Type B pancreatic cell (in vitro differentiated cells): ENCODE data around the gene TEX19. TPM values are rescaled to one million over a fixed set of nuclear protein-coding genes. Genes with fewer than 3 reads are reported as not detected.

ENCODE experiments used
- DNase-seq: peaks from one replicate; pipeline ENCODE4 v3.0.0; 2021; ENCODE audit warnings: mixed read lengths; ENCODE audit not compliant: unreplicated experiment; ENCODE audit errors: extremely low spot score
- H3K27ac Mint-ChIP-seq: 2 replicates; pipeline ENCODE4 v1.8.0; 2021; ENCODE audit warnings: mild to moderate bottlenecking, mixed read lengths
- H3K27me3 Mint-ChIP-seq: 2 replicates; pipeline ENCODE4 v1.8.0; 2021; ENCODE audit warnings: mixed read lengths
- H3K36me3 Mint-ChIP-seq: 2 replicates; pipeline ENCODE4 v1.8.0; 2021; ENCODE audit warnings: mixed read lengths
- H3K4me1 Mint-ChIP-seq: one replicate; pipeline ENCODE4 v1.8.0; 2021; ENCODE audit warnings: mixed read lengths; ENCODE audit not compliant: unreplicated experiment
- H3K4me3 Mint-ChIP-seq: 2 replicates; pipeline ENCODE4 v1.8.0; 2021; ENCODE audit warnings: mild to moderate bottlenecking, mixed read lengths
- H3K9me3 Mint-ChIP-seq: 2 replicates; pipeline ENCODE4 v1.8.0; 2021; ENCODE audit warnings: mixed read lengths
- total RNA-seq: library from RNA; stranded (reverse); gene quantifications from 2 replicates; pipeline ENCODE4 v1.2.1, GENCODE V29; 2021; ENCODE audit warnings: low replicate concordance
- TF ChIP-seq, protein P1 (sequence below): fragments of 200-600 bp; sonication (generic); conservative IDR thresholded peaks from 2 replicates; pipeline ENCODE4 v1.5.0; 2021; ENCODE audit warnings: antibody characterized with exemption, mild to moderate bottlenecking

TEX19 gene
- total RNA-seq, 1 donor from 2014 or later = 0.14 TPM

DNA sequence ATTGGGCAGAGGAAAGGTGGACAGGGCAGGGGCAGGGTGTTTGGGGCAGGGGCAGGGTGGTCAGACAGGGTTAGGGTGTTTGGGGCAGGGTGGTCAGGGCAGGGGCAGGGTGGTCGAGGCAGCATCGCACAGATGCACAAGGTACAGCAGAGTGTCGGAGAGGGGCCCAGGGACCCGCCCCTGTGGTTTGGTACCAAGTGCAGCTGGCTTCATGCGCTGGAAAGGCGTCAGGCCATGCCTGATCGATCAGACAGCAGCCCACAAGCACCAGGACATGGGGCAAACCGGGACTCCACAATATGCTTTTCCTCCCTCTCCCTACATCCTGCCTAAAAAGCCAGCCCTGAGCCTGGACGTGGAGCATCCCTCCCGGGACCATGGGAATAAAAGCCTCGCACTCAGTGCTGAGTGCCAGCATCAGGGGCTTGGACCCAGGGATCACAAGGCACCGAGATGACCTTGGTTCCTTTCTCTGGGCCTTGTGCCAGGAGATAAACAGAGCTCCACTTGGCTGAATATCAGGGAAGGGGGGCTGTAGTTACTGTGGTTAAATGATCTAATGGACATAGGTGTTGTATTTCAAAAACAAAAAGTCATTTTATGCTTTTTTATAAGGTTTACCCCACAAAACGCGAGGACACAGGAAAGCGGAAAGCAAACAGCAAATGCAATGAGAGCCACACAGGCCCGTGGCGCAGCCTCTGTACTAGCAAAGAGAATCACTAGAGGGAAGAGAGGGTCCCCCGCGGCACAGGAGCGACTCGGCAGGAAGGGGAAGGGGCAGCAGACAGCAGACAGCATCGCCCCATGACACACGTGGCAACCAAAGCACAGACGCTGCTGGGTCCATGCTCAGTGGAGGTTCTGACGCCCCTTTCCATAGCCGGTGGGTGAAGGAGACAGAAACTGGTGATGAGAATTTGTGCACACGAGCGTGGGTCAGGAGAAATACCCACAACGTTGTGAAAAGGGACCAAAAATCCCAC, 53.8 kb downstream of the TEX19 start:
- Mint-ChIP-seq H3K4me1 (peaks cover 9% of the 10 kb centered on the region), H3K4me3 (no peak overlapping the region), H3K36me3 (peaks cover 3% of the 10 kb centered on the region), H3K9me3 (no peaks in the 10 kb centered on the region), H3K27ac (no peak overlapping the region), H3K27me3 (no peaks in the 10 kb centered on the region)
- DNase-seq = no peak
- TF ChIP-seq, protein P1, sequence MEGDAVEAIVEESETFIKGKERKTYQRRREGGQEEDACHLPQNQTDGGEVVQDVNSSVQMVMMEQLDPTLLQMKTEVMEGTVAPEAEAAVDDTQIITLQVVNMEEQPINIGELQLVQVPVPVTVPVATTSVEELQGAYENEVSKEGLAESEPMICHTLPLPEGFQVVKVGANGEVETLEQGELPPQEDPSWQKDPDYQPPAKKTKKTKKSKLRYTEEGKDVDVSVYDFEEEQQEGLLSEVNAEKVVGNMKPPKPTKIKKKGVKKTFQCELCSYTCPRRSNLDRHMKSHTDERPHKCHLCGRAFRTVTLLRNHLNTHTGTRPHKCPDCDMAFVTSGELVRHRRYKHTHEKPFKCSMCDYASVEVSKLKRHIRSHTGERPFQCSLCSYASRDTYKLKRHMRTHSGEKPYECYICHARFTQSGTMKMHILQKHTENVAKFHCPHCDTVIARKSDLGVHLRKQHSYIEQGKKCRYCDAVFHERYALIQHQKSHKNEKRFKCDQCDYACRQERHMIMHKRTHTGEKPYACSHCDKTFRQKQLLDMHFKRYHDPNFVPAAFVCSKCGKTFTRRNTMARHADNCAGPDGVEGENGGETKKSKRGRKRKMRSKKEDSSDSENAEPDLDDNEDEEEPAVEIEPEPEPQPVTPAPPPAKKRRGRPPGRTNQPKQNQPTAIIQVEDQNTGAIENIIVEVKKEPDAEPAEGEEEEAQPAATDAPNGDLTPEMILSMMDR = no peak

Other genes starting within 250 kb of the TEX19 start
- 33.5 and 58.7 TPM in 2 replicates for gene CCDC57, start 146.4 kb upstream of the TEX19 start, total RNA-seq
- 27.8 and 29.8 TPM in 2 replicates for gene SLC16A3, start 130.2 kb upstream of the TEX19 start, total RNA-seq
- gene CSNK1D, start 85.5 kb upstream of the TEX19 start, total RNA-seq = 176 and 184 TPM in 2 replicates
- gene CD7, start 41.6 kb upstream of the TEX19 start, total RNA-seq = 1.4 and 1.6 TPM in 2 replicates
- 13.2 and 17.7 TPM in 2 replicates for gene SECTM1, start 25.5 kb upstream of the TEX19 start, total RNA-seq
- gene UTS2R, start 12.5 kb downstream of the TEX19 start, total RNA-seq = 0.21 and 0.97 TPM in 2 replicates
- 47.5 and 49.7 TPM in 2 replicates for gene HEXD, start 59.1 kb downstream of the TEX19 start, total RNA-seq
- 24.5 and 31.6 TPM in 2 replicates for gene OGFOD3, start 59.3 kb downstream of the TEX19 start, total RNA-seq
- 51.1 and 78.1 TPM in 2 replicates for gene CYBC1, start 91.5 kb downstream of the TEX19 start, total RNA-seq
- gene NARF, start 99.5 kb downstream of the TEX19 start, total RNA-seq = 75.4 and 111 TPM in 2 replicates
- gene FOXK2, start 160.5 kb downstream of the TEX19 start, total RNA-seq = 59.5 and 75.5 TPM in 2 replicates